ENCODE measurements around the gene TPM1. TPM values are rescaled to one million over a fixed set of nuclear protein-coding genes. Genes with fewer than 3 reads are reported as not detected.

Gene TPM1
- total and polyA plus RNA-seq, 9 of the 15 experiments (the other 6 are each of a cell fraction or from before 2014, with no cell fraction given) = 8.1 to 53.9 (median 43.1) TPM

GRCh38 chr15:63072023-63072650 lies 29.6 kb downstream of the TPM1 start (continued):
- TF ChIP-seq IRF9 (tag; IDR thresholded peaks at IDR 0.05) = no peak
- TF ChIP-seq GATA2 (CRISPR knock-in tag; IDR thresholded peaks at IDR 0.05) = no peak
- TF ChIP-seq RBM15 (IDR thresholded peaks at IDR 0.05; ENCODE audit: insufficient read depth, low read length) = no peak
- no peak for TF ChIP-seq ZNF780A (CRISPR knock-in tag; IDR thresholded peaks at IDR 0.05)

- H3K9me3 ChIP-seq (replicated peaks; ENCODE audit: control insufficient read depth, insufficient read depth, low read depth, low read length) = no peaks in the 10 kb centered on the region
- no peaks in the 10 kb centered on the region for H3K36me3 ChIP-seq (ENCODE audit: control insufficient read depth, insufficient read depth, low read length)
- ChIA-PET POLR2A (interaction anchor here (0.6 to 2.7 kb wide), 6 partner anchors 9 to 173 kb away, joined by 3 to 13 read pairs (median 4); no protein-coding TSS in a partner anchor), CTCF (ENCODE audit: low intra/inter-chr PET ratio) (no interaction called here)
- peaks cover 5 to 28% of the 10 kb centered on the region in 2 experiments; a peak in 3 of 5 replicates for H3K4me1 ChIP-seq (replicated peaks in 1 of 2; ENCODE audit: control insufficient read depth in 2 of 2, insufficient read depth in 2 of 2, low read length in 2 of 2)
- H3K9ac ChIP-seq (ENCODE audit: insufficient read depth in 1 of 2, low read depth in 2 of 2, low read length in 2 of 2) = no peak overlapping the region
- no peak for TF ChIP-seq ZNF41 (CRISPR knock-in tag; conservative IDR thresholded peaks at IDR 0.05)
- no peak for TF ChIP-seq TARDBP (IDR thresholded peaks at IDR 0.05)
- TF ChIP-seq SRSF7 (optimal IDR thresholded peaks at IDR 0.05; ENCODE audit: low read depth, low read length) = no peak
- TF ChIP-seq KAT7 (CRISPR knock-in tag; IDR thresholded peaks at IDR 0.05; ENCODE audit: borderline replicate concordance) = no peak
- no peak for TF ChIP-seq ZNF431 (CRISPR knock-in tag; IDR thresholded peaks at IDR 0.05)
- no peak for TF ChIP-seq SUPT5H (IDR thresholded peaks at IDR 0.05)
- TF ChIP-seq HDAC3 (IDR thresholded peaks at IDR 0.05; ENCODE audit: borderline replicate concordance, partially characterized antibody) = no peak
- no peak for TF ChIP-seq CBFA2T3 (IDR thresholded peaks at IDR 0.05)
- no peak for TF ChIP-seq GABPA (tag; conservative IDR thresholded peaks at IDR 0.05; ENCODE audit: low read depth)
- no peak for TF ChIP-seq TRIM28 (IDR thresholded peaks at IDR 0.05)
- 79% methylated on average over 9 of the region's 9 CpGs for WGBS (ENCODE audit: insufficient coverage, low coverage, missing lambda C conversion rate)
- DNase-seq (ENCODE audit: extremely low read depth in 1 of 4, low spot score in 3 of 4) = no peak
- no peak overlapping the region for H3K4me2 ChIP-seq (ENCODE audit: insufficient read depth, low read length)
- intact Hi-C loops (cut with micrococcal nuclease) = no loop called here
- in situ Hi-C loops (cut with MboI) = no loop called here
- no peaks in the 10 kb centered on the region for H4K20me1 ChIP-seq (replicated peaks; ENCODE audit: control insufficient read depth, insufficient read depth, low read length)
- no peak for FAIRE-seq
- no TSS peak for BruUV-seq (replicated peaks)
- no peak overlapping the region for H2AFZ ChIP-seq (ENCODE audit: low read depth, low read length)
- no peak overlapping the region for H3K4me3 ChIP-seq
- no peaks in the 10 kb centered on the region for H3K9me1 ChIP-seq (ENCODE audit: control insufficient read depth, insufficient read depth, low read length)
- H3K27me3 ChIP-seq (ENCODE audit: control insufficient read depth in 2 of 2, insufficient read depth in 2 of 2, low read length in 2 of 2) = no peaks in the 10 kb centered on the region
- ATAC-seq = no peak
- H3K27ac ChIP-seq (ENCODE audit: extremely low read depth, low read depth, low read length) = no peak overlapping the region
- no peaks in the 10 kb centered on the region for H3K79me2 ChIP-seq (ENCODE audit: control insufficient read depth, insufficient read depth, low read length)
These were observed 30.3 kb downstream of the TPM1 start for GRCh38 chr15:63072809-63073277.
